H9 (cell line): ENCODE data around the gene PLK1. TPM values are rescaled to one million over a fixed set of nuclear protein-coding genes. Genes with fewer than 3 reads are reported as not detected.

Experiments
- DNase-seq: peaks from one replicate; pipeline ENCODE4 v3.0.0-alpha.2; 2017
- H2AFZ ChIP-seq: one replicate; pipeline ENCODE4 v1.6.1; 2013; ENCODE audit warnings: mild to moderate bottlenecking, low read length, control low read depth, moderate library complexity
- H2AK5ac ChIP-seq: 2 replicates; pipeline ENCODE4 v1.6.1; 2013; ENCODE audit warnings: low read length, control low read depth, mixed read lengths; ENCODE audit not compliant: insufficient read length
- H2BK120ac ChIP-seq: one replicate; pipeline ENCODE4 v1.6.1; 2013; ENCODE audit warnings: low read depth, mild to moderate bottlenecking, low read length, control low read depth, inconsistent platforms; ENCODE audit not compliant: poor library complexity, severe bottlenecking
- H2BK12ac ChIP-seq: 2 replicates; pipeline ENCODE4 v1.6.1; 2013; ENCODE audit warnings: low read length, control low read depth, mixed read lengths, low read depth; ENCODE audit not compliant: insufficient read length
- H2BK15ac ChIP-seq: 2 replicates; pipeline ENCODE4 v1.6.1; 2013; ENCODE audit warnings: low read depth, low read length, control low read depth
- H2BK20ac ChIP-seq: one replicate; pipeline ENCODE4 v1.6.1; 2013; ENCODE audit warnings: low read depth, mild to moderate bottlenecking, low read length, control low read depth, inconsistent platforms; ENCODE audit not compliant: poor library complexity, severe bottlenecking
- H2BK5ac ChIP-seq: 2 replicates; pipeline ENCODE4 v1.6.1; 2013; ENCODE audit warnings: low read length, control low read depth, mixed read lengths; ENCODE audit not compliant: insufficient read length
- H3K14ac ChIP-seq: 2 replicates; pipeline ENCODE4 v1.6.1; 2013; ENCODE audit warnings: low read length, control low read depth; ENCODE audit not compliant: insufficient read depth
- H3K18ac ChIP-seq: 2 replicates; pipeline ENCODE4 v1.6.1; 2013; ENCODE audit warnings: low read depth, mild to moderate bottlenecking, mixed read lengths, low read length, control low read depth; ENCODE audit not compliant: insufficient read length
- H3K23ac ChIP-seq: 2 replicates; pipeline ENCODE4 v1.6.1; 2013; ENCODE audit warnings: low read length, control low read depth, mixed read lengths, low read depth; ENCODE audit not compliant: insufficient read length
- H3K23me2 ChIP-seq: 2 replicates; pipeline ENCODE4 v1.6.1; 2013; ENCODE audit warnings: low read depth, mild to moderate bottlenecking, mixed read lengths, low read length, control low read depth; ENCODE audit not compliant: insufficient read length, poor library complexity, severe bottlenecking
- H3K27ac ChIP-seq: 2 replicates; pipeline ENCODE4 v1.5.1; 2013; ENCODE audit warnings: low read length, control low read depth, mixed read lengths, low read depth; ENCODE audit not compliant: insufficient read length
- H3K27me3 ChIP-seq: 2 replicates; pipeline ENCODE4 v1.6.1; 2013; ENCODE audit warnings: low read length, control low read depth, inconsistent platforms; ENCODE audit not compliant: insufficient read depth
- H3K4ac ChIP-seq: 2 replicates; pipeline ENCODE4 v1.6.1; 2013; ENCODE audit warnings: low read depth, mild to moderate bottlenecking, control low read depth, inconsistent platforms, low read length, moderate library complexity
- H3K4me1 ChIP-seq: 2 replicates; pipeline ENCODE4 v1.6.1; 2013; ENCODE audit warnings: low read length, control low read depth, inconsistent platforms; ENCODE audit not compliant: insufficient read depth
- H3K4me2 ChIP-seq: 2 replicates; pipeline ENCODE4 v1.6.1; 2013; ENCODE audit warnings: low read length, control low read depth, mixed read lengths; ENCODE audit not compliant: insufficient read length, insufficient read depth
- H3K56ac ChIP-seq: 2 replicates; pipeline ENCODE4 v1.6.1; 2013; ENCODE audit warnings: low read depth, mild to moderate bottlenecking, mixed read lengths, low read length, control low read depth; ENCODE audit not compliant: insufficient read length
- H3K79me1 ChIP-seq: 2 replicates; pipeline ENCODE4 v1.6.1; 2013; ENCODE audit warnings: low read depth, mild to moderate bottlenecking, moderate library complexity, low read length, control low read depth, inconsistent platforms; ENCODE audit not compliant: insufficient read depth, poor library complexity, severe bottlenecking
- H3K79me2 ChIP-seq: 2 replicates; pipeline ENCODE4 v1.6.1; 2013; ENCODE audit warnings: low read length, control low read depth, inconsistent platforms; ENCODE audit not compliant: insufficient read depth
- H3K9ac ChIP-seq: 2 replicates; pipeline ENCODE4 v1.6.1; 2013; ENCODE audit warnings: low read length, control low read depth, mixed read lengths; ENCODE audit not compliant: insufficient read length; ENCODE audit errors: extremely low read depth
- H3K9me3 ChIP-seq: one replicate; pipeline ENCODE4 v1.6.1; 2013; ENCODE audit warnings: low read depth, low read length, inconsistent platforms; ENCODE audit not compliant: control insufficient read depth
- H3T11ph ChIP-seq: one replicate; pipeline ENCODE4 v1.6.1; 2013; ENCODE audit warnings: mild to moderate bottlenecking, low read length, control low read depth, inconsistent platforms
- H4K20me1 ChIP-seq: one replicate; pipeline ENCODE4 v1.6.1; 2013; ENCODE audit not compliant: control insufficient read depth, insufficient read length, insufficient read depth
- H4K5ac ChIP-seq: 2 replicates; pipeline ENCODE4 v1.6.1; 2013; ENCODE audit warnings: low read depth, mild to moderate bottlenecking, mixed read lengths, low read length, control low read depth; ENCODE audit not compliant: insufficient read length
- H4K8ac ChIP-seq: replicated peaks from 2 replicates; pipeline ENCODE4 v1.6.1; 2013; ENCODE audit warnings: low read length, control low read depth, mixed read lengths, low read depth; ENCODE audit not compliant: insufficient read length
- H4K91ac ChIP-seq: 2 replicates; pipeline ENCODE4 v1.6.1; 2013; ENCODE audit warnings: low read depth, mild to moderate bottlenecking, moderate library complexity, mixed read lengths, low read length, control low read depth; ENCODE audit not compliant: insufficient read length
- H3K27ac Mint-ChIP-seq, 3 experiments: 2 replicates in 2 of 3; 3 replicates in 1 of 3; pipeline ENCODE4 v1.8.0; 2020 to 2021; ENCODE audit warnings: mixed read lengths in 3 of 3, mild to moderate bottlenecking in 1 of 3, moderate library complexity in 1 of 3
- H3K27me3 Mint-ChIP-seq: 2 replicates; pipeline ENCODE4 v1.8.0; 2021; ENCODE audit warnings: low read depth, mild to moderate bottlenecking, moderate library complexity, mixed read lengths
- H3K36me3 Mint-ChIP-seq, 3 experiments: 2 replicates in 2 of 3; 3 replicates in 1 of 3; pipeline ENCODE4 v1.8.0; 2020 to 2021; ENCODE audit warnings: low read depth in 3 of 3, mixed read lengths in 3 of 3; ENCODE audit not compliant: insufficient read depth in 1 of 3
- H3K4me1 Mint-ChIP-seq, 2 experiments: 2 replicates each; pipeline ENCODE4 v1.8.0; 2020; ENCODE audit warnings: mixed read lengths in 2 of 2
- H3K4me3 Mint-ChIP-seq, 2 experiments: 2 replicates in 1 of 2; 3 replicates in 1 of 2; pipeline ENCODE4 v1.8.0; 2020 to 2021; ENCODE audit warnings: mild to moderate bottlenecking in 2 of 2, mixed read lengths in 2 of 2, moderate library complexity in 1 of 2
- H3K9me3 Mint-ChIP-seq, 2 experiments: 2 replicates in 1 of 2; 3 replicates in 1 of 2; pipeline ENCODE4 v1.8.0; 2020; ENCODE audit warnings: mild to moderate bottlenecking in 2 of 2, mixed read lengths in 2 of 2, moderate library complexity in 1 of 2
- WGBS: extraction: QIAGEN DNeasy Blood & Tissue Kit; methylation state at CpG from one replicate; pipeline ENCODE4 v1.1.7; 2013; ENCODE audit warnings: missing lambda C conversion rate, low lambda C conversion rate, mixed read lengths; ENCODE audit not compliant: insufficient read length; ENCODE audit errors: extremely low coverage; 5-methylcytosine and 5-hydroxymethylcytosine counted together
- total RNA-seq: library from RNA; stranded (reverse); gene quantifications from 2 replicates; pipeline ENCODE4 v1.2.1, GENCODE V29; 2021
- TF ChIP-seq, protein P1 (sequence below): fragments of 200-600 bp; sonication (generic); conservative IDR thresholded peaks from 3 replicates; pipeline ENCODE4 v1.8.0; 2021; ENCODE audit warnings: antibody characterized with exemption, mild to moderate bottlenecking

The PLK1 gene
- total RNA-seq, 1 experiment from 2014 or later, result 140 TPM

DNA sequence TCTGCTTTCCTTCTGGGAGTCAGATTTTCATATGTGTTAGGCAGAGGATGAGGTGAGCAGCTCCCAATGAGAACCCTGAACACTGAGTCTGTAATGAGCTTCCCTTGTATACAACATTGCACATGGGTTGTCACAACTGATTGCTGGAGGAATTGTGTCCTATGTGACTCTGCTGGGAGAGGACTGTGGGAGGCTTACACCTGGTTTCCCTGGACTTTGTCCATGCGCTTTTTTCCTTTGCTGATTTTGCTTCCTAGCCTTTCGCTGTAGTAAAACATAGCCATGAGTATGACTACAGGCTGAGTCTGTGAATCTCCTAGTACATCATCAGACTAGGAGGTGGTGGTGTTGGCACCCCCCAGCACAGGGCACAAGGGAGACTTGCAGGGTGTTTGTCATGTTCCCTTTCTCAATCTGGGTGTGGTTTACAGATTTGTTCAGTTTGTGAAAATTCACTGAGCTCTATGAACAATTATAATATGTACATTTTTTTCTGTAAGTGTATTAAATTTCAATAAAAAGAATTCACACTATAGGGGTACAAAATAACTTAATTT, 1.7 kb upstream of the PLK1 start:
- TF ChIP-seq, protein P1, sequence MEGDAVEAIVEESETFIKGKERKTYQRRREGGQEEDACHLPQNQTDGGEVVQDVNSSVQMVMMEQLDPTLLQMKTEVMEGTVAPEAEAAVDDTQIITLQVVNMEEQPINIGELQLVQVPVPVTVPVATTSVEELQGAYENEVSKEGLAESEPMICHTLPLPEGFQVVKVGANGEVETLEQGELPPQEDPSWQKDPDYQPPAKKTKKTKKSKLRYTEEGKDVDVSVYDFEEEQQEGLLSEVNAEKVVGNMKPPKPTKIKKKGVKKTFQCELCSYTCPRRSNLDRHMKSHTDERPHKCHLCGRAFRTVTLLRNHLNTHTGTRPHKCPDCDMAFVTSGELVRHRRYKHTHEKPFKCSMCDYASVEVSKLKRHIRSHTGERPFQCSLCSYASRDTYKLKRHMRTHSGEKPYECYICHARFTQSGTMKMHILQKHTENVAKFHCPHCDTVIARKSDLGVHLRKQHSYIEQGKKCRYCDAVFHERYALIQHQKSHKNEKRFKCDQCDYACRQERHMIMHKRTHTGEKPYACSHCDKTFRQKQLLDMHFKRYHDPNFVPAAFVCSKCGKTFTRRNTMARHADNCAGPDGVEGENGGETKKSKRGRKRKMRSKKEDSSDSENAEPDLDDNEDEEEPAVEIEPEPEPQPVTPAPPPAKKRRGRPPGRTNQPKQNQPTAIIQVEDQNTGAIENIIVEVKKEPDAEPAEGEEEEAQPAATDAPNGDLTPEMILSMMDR, result no peak
- Histone ChIP-seq H2BK5ac (no peak overlapping the region), H3K4me2 (no peak overlapping the region), H3T11ph (no peak overlapping the region), H2BK12ac (no peak overlapping the region), H3K9me3 (no peaks in the 10 kb centered on the region), H3K23me2 (peaks cover 12% of the 10 kb centered on the region), H3K4ac (no peak overlapping the region), H2BK20ac (no peak overlapping the region), H3K27ac (no peak overlapping the region), H4K5ac (no peak overlapping the region), H4K91ac (no peak overlapping the region), H3K4me1 (no peaks in the 10 kb centered on the region; the same call in 1 of the 2 replicates), H4K20me1 (no peaks in the 10 kb centered on the region), H3K56ac (no peak overlapping the region), H3K27me3 (no peaks in the 10 kb centered on the region), H2AK5ac (no peak overlapping the region), H2BK120ac (no peak overlapping the region), H3K9ac (no peak overlapping the region), H3K79me2 (peaks cover 23% of the 10 kb centered on the region; the same call in 1 of the 2 replicates), H3K14ac (no peak overlapping the region), H2AFZ (no peak overlapping the region), H4K8ac (no peak overlapping the region), H3K23ac (no peak overlapping the region), H2BK15ac (no peak overlapping the region), H3K79me1 (peaks cover 18% of the 10 kb centered on the region), H3K18ac (no peak overlapping the region)
- peak overlapping the region in 1 of 3 experiments; percentile 76; a peak in 1 of 7 replicates for H3K27ac Mint-ChIP-seq
- peaks cover 19 to 47% (median 27%) of the 10 kb centered on the region in 3 experiments; a peak in 6 of 7 replicates for H3K36me3 Mint-ChIP-seq
- WGBS, result no CpG with 5 or more reads among the region's 2 CpGs
- H3K9me3 Mint-ChIP-seq, result no peaks in the 10 kb centered on the region
- no peaks in the 10 kb centered on the region; the same call in 1 of the 2 replicates for H3K27me3 Mint-ChIP-seq
- no peak for DNase-seq
- peaks cover 18 to 24% of the 10 kb centered on the region in 2 experiments for H3K4me1 Mint-ChIP-seq
- H3K4me3 Mint-ChIP-seq, result peak overlapping the region in 1 of 2 experiments; percentile 100; a peak in 2 of 5 replicates
